ENCODE measurements around the gene ILK. TPM values are rescaled to one million over a fixed set of nuclear protein-coding genes. Genes with fewer than 3 reads are reported as not detected.

ILK gene
- total and polyA plus RNA-seq, 2 of the 13 experiments (the other 11 are each of a cell fraction or from before 2014, with no cell fraction given): 70.3 to 108 TPM

DNA sequence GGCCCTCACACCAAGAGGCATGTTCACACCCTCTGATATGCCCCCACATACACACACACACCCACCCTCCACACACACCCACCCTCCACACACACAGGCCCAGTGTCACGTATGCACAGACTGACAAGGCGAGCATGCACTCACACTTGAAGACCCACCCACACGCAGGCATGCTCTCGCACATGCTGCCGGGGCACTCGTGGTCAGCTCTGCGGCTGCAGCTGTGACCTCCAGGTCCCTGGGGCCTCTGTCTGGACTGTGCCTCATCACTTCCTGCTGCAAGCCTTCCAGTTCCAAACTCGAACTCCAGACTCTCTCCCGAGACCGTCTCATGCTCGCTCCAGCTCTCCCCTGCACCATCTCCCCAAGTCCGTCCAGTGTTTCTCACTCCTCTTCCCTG lies 42.5 kb downstream of the ILK start:
- ChIA-PET CTCF (ENCODE audit: low intra/inter-chr PET ratio, low total read pairs) (no interaction called here), POLR2A (no interaction called here)
- no peaks in the 10 kb centered on the region for H3K4me1 ChIP-seq (ENCODE audit: insufficient read depth, low read length)
- in situ Hi-C loops (cut with HindIII; ENCODE audit: extremely low pct_ligation_motif_present, low pct_unique_long_range_greater_than_20kb) (no loop called here), intact Hi-C loops (cut with micrococcal nuclease; ENCODE audit: unreplicated experiment) (no loop called here)
- ATAC-seq (no peak; the same call in 2 of the 3 replicates), DNase-seq (ENCODE audit: low spot score) (no peak), FAIRE-seq (no peak)
- H4K20me1 ChIP-seq (ENCODE audit: insufficient read depth, low read length): no peaks in the 10 kb centered on the region; the same call in 1 of the 2 replicates
- H2AFZ ChIP-seq (ENCODE audit: low read length): no peak overlapping the region
- H3K9me3 ChIP-seq (ENCODE audit: low read length): no peaks in the 10 kb centered on the region
- H3K4me3 ChIP-seq (replicated peaks in 1 of 3; ENCODE audit: insufficient read depth in 1 of 3, low read depth in 2 of 3, low read length in 3 of 3): no peak overlapping the region
- H3K4me2 ChIP-seq (ENCODE audit: low read depth, low read length): no peak overlapping the region
- no peak overlapping the region for H3K9ac ChIP-seq (ENCODE audit: insufficient read depth, low read depth, low read length)
- H3K27ac ChIP-seq (ENCODE audit: extremely low read length, insufficient read depth, low read length): no peak overlapping the region
- H3K27me3 ChIP-seq (ENCODE audit: control insufficient read depth in 1 of 2, insufficient read depth in 2 of 2, low read length in 2 of 2): peaks cover 5 to 97% of the 10 kb centered on the region in 2 experiments; a peak in 4 of 5 replicates
- no peaks in the 10 kb centered on the region for H3K36me3 ChIP-seq (replicated peaks in 1 of 2; ENCODE audit: control insufficient read depth in 1 of 2, insufficient read depth in 2 of 2, low read length in 2 of 2)
- WGBS (ENCODE audit: low lambda C conversion rate): 12% methylated on average over 11 of the region's 12 CpGs
- no peaks in the 10 kb centered on the region for H3K79me2 ChIP-seq (ENCODE audit: insufficient read depth, low read length)
- BruUV-seq (replicated peaks): no TSS peak
- no peak for TF ChIP-seq ZNF660 (CRISPR knock-in tag; IDR thresholded peaks at IDR 0.05; ENCODE audit: borderline replicate concordance, low read depth)
- TF ChIP-seq, protein P1, sequence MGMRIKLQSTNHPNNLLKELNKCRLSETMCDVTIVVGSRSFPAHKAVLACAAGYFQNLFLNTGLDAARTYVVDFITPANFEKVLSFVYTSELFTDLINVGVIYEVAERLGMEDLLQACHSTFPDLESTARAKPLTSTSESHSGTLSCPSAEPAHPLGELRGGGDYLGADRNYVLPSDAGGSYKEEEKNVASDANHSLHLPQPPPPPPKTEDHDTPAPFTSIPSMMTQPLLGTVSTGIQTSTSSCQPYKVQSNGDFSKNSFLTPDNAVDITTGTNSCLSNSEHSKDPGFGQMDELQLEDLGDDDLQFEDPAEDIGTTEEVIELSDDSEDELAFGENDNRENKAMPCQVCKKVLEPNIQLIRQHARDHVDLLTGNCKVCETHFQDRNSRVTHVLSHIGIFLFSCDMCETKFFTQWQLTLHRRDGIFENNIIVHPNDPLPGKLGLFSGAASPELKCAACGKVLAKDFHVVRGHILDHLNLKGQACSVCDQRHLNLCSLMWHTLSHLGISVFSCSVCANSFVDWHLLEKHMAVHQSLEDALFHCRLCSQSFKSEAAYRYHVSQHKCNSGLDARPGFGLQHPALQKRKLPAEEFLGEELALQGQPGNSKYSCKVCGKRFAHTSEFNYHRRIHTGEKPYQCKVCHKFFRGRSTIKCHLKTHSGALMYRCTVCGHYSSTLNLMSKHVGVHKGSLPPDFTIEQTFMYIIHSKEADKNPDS (CRISPR knock-in tag; IDR thresholded peaks at IDR 0.05): no peak
- TF ChIP-seq ZNF891 (CRISPR knock-in tag; IDR thresholded peaks at IDR 0.05): no peak
- no peak for TF ChIP-seq BRCA1 (CRISPR knock-in tag; IDR thresholded peaks at IDR 0.05)
- TF ChIP-seq, protein P2, sequence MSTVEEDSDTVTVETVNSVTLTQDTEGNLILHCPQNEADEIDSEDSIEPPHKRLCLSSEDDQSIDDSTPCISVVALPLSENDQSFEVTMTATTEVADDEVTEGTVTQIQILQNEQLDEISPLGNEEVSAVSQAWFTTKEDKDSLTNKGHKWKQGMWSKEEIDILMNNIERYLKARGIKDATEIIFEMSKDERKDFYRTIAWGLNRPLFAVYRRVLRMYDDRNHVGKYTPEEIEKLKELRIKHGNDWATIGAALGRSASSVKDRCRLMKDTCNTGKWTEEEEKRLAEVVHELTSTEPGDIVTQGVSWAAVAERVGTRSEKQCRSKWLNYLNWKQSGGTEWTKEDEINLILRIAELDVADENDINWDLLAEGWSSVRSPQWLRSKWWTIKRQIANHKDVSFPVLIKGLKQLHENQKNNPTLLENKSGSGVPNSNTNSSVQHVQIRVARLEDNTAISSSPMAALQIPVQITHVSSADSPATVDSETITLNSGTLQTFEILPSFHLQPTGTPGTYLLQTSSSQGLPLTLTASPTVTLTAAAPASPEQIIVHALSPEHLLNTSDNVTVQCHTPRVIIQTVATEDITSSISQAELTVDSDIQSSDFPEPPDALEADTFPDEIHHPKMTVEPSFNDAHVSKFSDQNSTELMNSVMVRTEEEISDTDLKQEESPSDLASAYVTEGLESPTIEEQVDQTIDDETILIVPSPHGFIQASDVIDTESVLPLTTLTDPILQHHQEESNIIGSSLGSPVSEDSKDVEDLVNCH (CRISPR knock-in tag; IDR thresholded peaks at IDR 0.05): no peak
- no peak for TF ChIP-seq NR1H2 (CRISPR knock-in tag; IDR thresholded peaks at IDR 0.05; ENCODE audit: borderline replicate concordance, low read depth)
- TF ChIP-seq ZNF30 (CRISPR knock-in tag; IDR thresholded peaks at IDR 0.05): no peak
- TF ChIP-seq HIVEP1 (CRISPR knock-in tag; IDR thresholded peaks at IDR 0.05): no peak
- no peak for TF ChIP-seq ADNP (CRISPR knock-in tag; IDR thresholded peaks at IDR 0.05)
- TF ChIP-seq ZFYVE20 (CRISPR knock-in tag; IDR thresholded peaks at IDR 0.05; ENCODE audit: borderline replicate concordance, low read depth): no peak
- no peak for TF ChIP-seq ZNF556 (CRISPR knock-in tag; IDR thresholded peaks at IDR 0.05; ENCODE audit: borderline replicate concordance)
- TF ChIP-seq, protein P3, sequence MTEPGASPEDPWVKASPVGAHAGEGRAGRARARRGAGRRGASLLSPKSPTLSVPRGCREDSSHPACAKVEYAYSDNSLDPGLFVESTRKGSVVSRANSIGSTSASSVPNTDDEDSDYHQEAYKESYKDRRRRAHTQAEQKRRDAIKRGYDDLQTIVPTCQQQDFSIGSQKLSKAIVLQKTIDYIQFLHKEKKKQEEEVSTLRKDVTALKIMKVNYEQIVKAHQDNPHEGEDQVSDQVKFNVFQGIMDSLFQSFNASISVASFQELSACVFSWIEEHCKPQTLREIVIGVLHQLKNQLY (CRISPR knock-in tag; IDR thresholded peaks at IDR 0.05): no peak
- TF ChIP-seq, protein P4, sequence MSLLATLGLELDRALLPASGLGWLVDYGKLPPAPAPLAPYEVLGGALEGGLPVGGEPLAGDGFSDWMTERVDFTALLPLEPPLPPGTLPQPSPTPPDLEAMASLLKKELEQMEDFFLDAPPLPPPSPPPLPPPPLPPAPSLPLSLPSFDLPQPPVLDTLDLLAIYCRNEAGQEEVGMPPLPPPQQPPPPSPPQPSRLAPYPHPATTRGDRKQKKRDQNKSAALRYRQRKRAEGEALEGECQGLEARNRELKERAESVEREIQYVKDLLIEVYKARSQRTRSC (CRISPR knock-in tag; IDR thresholded peaks at IDR 0.05; ENCODE audit: low read depth): no peak
- no peak for TF ChIP-seq ZNF546 (CRISPR knock-in tag; conservative IDR thresholded peaks at IDR 0.05)
- TF ChIP-seq, protein P5, sequence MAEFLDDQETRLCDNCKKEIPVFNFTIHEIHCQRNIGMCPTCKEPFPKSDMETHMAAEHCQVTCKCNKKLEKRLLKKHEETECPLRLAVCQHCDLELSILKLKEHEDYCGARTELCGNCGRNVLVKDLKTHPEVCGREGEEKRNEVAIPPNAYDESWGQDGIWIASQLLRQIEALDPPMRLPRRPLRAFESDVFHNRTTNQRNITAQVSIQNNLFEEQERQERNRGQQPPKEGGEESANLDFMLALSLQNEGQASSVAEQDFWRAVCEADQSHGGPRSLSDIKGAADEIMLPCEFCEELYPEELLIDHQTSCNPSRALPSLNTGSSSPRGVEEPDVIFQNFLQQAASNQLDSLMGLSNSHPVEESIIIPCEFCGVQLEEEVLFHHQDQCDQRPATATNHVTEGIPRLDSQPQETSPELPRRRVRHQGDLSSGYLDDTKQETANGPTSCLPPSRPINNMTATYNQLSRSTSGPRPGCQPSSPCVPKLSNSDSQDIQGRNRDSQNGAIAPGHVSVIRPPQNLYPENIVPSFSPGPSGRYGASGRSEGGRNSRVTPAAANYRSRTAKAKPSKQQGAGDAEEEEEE (CRISPR knock-in tag; IDR thresholded peaks at IDR 0.05; ENCODE audit: borderline replicate concordance): no peak
- no peak for TF ChIP-seq MYC (CRISPR knock-in tag; IDR thresholded peaks at IDR 0.05; ENCODE audit: borderline replicate concordance)
